CD4-positive, alpha-beta T cell treated with Interleukin-4 for 4 hours (primary cell): Measurements from ENCODE around the gene SULT1B1.
"Not testable (repeated sequence)": the region's sequence is repeated elsewhere in the genome, so short reads cannot be mapped to it uniquely, and the experiment has no call there.

Experiments
- DNase-seq: peaks from one replicate; pipeline ENCODE4 v3.0.0-alpha.2; 2020

SULT1B1 gene

DNA sequence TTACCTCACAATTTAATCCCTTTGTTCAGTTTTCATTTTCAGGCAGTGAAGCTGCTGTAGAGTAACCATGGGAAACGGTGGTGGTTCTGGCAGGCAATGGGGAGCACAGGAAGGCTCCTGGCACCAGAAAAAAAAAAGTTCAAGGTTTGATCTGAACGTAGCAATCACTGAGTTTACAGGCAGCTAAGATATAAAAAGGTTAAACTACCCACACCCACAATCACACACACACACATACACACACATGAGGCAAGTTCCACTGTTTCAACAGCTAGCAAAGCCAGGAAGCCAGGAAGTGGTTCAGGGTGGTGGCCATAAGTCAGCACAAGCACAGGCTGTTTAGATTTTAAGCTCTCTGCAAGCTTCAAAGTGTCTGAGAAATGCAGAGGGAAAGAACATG is at the start of gene SULT1B1:
Gene SULT1B1, minus strand, starts transcription at position 166 of the 400 bp plus-strand sequence. CDS start 5,403 bp downstream, outside the sequence.
- peak; percentile 70 for DNase-seq

- DNase-seq = no peak
These were observed 40.2 kb upstream of the SULT1B1 start for GRCh38 chr4:69800599-69800998.

DNA sequence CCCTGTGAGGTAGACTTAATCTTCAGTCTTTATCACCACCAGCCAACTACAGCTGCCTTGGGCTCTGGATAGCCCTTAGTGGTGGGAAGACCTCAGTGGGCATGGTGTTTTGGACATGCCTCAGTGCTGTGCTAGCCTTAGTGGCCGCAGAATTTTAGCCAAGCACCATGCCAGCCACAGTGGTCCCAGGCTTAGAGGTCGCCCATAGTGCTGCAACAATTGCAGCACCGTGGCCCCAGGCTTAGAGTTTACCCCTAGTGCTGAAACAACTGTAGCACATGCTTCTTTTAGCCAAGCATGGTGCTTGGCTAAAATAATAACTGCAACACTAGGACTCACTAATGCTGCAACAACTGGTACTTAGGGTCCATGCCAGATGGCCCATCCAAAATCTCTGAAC is 38.9 kb upstream of the SULT1B1 start:
- no peak for DNase-seq

DNA sequence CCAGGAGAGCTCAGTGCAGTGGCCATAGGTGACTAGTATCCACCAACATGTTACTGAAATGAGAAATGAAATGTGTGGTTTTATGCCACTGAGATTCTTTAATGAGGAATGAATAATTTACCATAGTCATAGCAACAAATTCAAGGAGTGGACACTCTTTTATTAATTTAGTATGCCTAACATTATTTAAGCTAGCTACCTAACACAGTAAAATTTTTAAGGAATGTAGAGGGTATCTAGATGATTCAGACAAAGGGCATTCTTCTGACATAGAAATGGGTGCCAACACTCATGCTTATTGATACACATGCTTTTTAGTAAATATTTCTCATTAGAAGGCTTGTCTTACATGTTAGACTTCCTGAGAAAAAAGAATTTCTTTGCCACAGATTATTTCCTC is 33.3 kb upstream of the SULT1B1 start:
- no peak for DNase-seq

DNA sequence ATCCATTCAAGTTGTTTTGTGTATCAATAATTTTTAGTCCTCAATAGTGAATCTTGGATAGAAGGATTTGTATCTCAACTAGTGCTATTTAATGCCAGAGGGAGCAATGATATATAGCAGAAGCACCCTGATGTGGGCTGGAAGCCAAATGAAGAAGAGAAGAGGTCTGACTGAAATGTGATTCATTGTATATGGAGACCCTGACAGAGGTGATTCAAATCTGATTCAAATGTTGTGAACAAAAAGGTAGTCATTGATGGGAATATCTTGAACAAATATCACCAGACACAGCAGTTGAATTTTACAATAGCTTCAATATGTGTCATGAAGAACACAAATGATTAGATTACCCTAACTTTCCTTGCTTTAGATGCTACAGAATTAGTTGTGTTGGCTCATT is 27.5 kb upstream of the SULT1B1 start:
- DNase-seq = no peak

GRCh38 chr4:69786547-69786946 is 26.1 kb upstream of the SULT1B1 start:
- DNase-seq = no peak

DNA sequence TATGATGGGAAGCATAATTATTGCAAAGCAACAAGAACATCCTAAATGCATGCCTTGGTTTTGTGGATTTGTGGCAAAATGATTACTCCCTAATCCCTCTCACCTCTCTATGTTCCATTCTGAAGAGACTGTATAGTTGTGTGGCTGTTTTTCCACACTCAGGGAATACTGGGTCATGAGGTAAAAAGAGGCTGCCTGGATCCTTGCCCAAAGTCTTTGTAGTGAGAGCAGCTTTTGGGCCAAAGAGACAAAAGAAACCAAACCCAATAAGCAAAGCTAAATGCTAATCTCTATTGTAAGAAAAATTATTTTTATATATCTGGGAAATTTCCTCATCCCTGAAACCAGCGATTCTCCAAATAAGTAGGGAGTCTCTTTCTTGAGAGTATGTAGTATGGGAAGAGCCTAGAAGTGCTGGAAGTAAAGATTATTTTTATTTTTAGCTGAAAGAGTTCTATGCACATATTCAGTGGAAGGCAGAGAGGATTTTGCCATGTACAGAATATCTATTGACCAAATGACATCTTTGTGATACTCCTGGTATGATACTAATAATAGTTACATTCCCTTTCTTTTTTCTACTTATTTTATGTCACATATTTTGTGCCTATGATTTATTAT is 24.9 kb upstream of the SULT1B1 start:
- no peak for DNase-seq

DNA sequence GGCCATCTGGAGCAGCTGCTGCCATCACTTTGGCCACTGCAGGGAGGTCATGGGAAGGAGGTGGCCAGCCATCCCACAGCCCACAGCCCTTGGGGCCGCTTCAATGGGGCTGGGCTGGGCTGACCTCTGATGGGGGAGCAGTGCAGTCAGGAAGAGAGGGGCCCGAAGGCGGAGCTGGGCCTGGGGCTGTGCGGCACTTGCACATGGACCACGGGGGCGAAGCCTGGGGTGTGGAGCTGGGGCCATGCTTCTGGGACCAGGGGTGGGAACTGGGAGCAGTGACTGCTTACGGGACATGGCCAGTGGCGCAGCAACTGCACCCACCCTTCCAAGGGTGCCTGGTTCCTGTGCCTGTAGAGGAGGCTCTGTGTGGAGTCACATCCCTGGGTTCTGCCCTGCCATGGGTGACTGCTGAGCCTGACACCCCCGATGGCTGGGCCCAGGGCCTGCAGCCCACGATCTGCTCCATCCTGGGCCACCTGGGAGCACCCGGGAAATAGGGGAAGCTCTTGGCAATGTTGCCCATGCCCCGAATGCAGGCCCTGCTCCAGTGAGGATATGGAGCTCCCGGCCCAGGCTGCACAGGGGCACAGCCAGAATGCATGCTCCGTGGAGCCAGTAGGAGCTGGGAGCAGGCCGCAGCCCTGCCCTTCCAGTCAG is 22.4 kb upstream of the SULT1B1 start:
- DNase-seq = no peak

DNA sequence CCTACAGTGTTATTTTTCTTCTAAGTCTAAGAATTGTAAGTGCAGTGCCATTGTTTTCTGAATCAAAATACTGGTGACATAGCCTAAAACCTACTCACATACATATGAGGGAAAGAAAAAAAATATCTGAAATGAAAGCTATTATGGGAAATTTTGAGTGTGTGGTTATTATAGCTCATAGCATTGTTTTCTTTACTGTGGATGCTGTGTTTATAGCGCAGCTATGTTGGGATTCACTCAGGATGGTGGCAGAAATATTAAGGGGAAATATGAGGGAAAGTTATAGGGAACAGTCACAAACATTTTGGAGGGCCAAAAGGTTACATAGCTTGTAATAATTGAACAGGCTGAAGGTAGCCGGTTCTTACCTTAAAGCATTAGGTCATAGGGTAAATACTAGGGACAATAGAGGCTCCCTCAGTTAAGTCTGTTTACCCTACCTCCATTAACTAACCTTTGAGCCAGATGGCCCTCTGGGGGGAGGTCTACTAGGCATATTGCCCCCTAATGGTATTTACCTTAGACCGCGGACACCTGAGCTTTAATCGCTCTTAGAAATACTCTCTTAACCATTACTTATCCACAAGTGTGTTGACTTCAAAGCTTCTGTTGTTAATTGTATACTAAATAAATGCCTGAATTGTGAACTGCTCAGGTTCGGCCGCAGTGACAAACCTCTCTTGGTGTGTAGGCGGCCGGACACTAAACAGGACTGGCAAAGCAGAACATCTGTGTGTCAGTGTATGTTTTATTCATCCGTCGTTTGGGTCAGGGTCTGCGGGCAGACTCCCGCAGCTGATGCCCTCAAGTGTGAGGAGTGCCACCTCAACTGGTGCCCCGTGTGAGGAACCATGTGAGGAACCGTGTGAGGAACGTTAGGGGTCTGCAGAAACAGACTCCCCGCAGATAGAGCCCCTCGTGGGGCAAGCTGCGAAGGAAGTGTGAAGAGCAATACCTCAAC is 21.3 kb upstream of the SULT1B1 start:
- DNase-seq = no peak

- no peak for DNase-seq
These were observed 19.7 kb upstream of the SULT1B1 start for GRCh38 chr4:69780141-69780540.

DNA sequence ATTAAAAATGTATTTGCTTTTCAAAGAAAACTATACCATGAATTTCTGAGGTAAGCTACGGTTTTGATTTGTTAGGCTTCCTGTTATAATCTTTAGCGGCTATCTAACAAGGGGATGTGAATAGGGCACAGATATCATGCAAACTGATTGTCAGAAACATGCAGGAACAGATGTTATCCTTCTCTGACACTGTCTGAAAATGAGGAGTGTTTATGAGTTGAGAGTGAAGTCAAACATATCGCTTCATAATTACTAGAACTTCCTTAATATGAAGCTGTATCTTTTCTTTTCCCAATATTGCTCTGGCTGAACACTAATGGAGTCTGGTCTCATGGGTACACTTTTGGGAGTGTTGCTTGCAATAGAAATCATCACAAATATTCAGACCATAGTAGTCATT is 16.3 kb upstream of the SULT1B1 start:
- DNase-seq = no peak

DNA sequence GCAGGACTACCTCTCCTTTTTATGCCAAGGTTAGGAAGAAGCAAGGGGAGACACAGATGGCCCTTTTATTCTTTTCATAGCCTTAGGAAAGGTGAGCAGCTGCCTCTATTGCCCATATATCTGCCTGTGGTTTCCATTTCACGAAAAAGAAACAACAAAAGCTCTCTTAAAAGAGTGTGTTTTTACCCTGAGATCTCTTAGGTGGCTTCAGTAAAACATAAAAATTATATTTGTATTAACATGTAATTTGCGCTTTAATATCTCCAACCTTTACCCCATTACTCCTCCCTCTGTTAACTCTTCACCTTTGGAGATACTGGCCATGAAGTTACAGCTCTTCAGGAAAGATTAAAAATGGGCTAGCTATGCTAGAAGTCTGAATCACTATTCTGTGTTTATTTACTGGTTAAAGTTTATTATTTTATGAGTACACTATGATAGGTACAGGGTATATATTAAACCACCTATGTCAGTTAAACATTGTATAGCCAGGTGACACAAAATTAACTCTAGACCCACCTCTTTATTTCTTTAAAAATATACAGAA is 15.0 kb upstream of the SULT1B1 start:
- DNase-seq = no peak

GRCh38 chr4:69773484-69773883 is 13.1 kb upstream of the SULT1B1 start:
- no peak for DNase-seq

- DNase-seq = not testable (repeated sequence)
These were observed 8.1 kb upstream of the SULT1B1 start for GRCh38 chr4:69768554-69768953.

DNA sequence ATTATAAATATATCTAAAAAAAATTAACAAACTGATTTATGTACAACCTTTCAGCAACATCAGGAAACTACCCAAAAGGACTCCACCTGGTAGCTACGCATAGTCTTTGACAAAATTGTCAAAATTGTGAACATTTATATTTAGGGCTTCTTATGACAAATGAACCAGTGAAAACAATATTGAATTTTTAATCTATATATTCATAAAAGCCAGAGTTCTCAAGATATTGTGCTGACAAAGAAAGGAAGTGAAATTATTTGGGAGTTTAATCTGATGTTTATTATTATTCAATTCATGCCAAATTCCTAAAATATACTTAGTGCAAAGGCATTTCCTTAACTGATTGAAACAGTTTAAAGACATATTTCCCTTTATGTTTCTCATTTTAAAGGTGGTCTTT is 5.3 kb upstream of the SULT1B1 start:
- no peak for DNase-seq

GRCh38 chr4:69764311-69764710 is 3.9 kb upstream of the SULT1B1 start:
- peak; percentile 11 for DNase-seq

DNA sequence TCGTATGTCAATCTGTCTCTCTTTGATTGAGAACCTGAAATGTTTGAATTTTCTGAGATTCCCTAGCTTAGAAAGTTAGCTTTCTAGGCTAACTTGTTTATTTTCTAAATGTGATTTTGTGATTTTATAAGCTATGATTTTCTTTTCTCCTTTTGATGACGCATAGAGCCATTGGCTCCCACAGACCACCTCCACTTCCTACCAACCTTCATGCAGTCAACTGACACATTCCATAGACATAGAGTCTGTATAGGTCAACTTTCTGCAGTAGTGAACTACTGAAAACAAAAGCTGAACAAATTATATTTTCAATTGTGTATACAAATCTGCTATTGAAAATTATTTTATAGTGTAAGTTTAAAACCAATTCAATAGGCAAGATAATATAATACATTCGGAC is 2.8 kb upstream of the SULT1B1 start:
- DNase-seq = no peak

DNA sequence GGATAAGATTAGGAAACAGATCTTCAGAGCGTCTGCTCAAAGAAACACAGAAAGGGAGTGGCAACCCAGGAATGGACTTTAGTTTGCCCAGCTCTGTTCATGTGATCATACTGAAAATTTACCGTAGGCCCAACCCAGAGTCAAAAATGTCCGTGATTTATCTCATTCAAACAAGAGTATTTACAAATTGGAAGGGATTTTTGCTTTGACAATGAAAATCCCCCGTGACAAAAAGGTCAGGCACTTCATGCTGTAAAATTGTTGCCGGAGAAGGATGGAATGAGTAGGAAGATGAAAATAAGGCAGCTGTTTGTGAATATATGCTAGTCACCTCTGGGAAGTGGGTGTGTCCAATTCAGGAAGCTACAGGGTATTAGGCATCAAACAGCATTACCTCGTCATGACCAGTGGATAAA is 1.2 kb downstream of the SULT1B1 start:
- DNase-seq = no peak

- DNase-seq = no peak
These were observed 3.0 kb downstream of the SULT1B1 start for GRCh38 chr4:69757464-69757863.

DNA sequence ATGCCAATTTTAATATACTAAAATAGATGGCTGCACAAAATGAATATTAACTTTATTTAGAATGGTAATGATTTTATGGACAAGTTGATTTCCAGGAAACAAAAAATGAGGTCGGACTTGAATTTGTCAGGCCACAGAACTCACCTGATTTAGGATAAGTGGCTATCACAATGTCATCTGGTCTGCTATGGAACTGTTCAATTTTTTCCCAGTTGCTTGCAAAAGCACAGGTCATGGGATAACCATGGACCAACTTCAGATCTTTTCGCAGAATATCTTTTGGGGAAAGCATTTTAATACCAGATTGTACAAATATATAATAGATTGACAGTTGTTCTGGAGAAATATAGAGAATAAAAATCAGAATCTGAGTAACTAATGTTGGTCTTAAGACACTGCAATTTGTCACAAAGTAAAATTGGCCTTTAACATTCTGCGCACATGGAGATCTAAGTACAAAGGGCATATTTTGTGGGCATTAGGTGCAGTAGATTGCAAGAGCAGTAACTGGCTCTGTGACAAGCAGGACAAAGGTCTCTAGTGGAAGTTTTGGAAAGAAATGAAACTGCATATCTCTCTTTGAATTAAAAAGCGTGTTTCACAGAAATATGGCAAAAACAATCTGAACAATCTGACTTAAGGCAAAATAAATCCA is 5.4 kb downstream of the SULT1B1 start:
- DNase-seq = no peak

- no peak for DNase-seq
These were observed 6.7 kb downstream of the SULT1B1 start for GRCh38 chr4:69753686-69754085.

DNA sequence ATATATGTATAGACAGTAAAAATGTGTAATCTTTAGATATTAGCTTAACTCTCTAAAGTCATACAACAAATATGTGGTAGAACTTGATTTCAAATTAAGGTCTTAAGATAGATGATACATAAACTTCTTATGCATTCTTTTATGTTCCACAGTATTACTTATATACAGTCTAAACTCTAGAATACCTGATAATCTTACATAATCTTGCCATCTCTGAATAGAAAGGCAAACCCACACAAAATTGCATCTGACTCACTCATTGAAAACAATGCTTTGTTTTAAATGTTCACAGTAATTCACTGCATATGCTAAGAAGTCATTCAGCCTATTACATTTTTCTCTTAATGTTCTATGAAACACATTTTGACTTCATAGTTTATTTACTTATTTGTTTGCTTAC is 10.1 kb downstream of the SULT1B1 start:
- DNase-seq = no peak

DNA sequence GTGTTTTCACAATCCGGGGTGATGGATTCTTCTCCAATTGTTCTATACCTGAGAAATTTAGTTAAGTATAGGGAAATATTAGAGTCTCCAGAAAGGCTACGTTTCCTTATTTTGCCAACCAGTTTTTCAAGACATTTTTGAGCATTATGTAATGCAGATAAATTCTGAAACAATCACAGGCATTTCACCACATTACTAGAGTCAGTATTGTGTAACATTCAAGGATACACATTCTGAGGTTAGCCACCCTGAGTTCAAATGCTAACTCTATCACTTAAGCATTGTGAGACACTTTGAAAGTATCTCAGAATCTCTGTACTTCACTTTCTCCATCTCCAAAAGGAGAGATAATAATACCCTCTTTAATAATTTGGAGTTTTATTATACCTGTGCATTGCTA is 10.6 kb downstream of the SULT1B1 start:
- no peak for DNase-seq
